EH (cell line): ENCODE measurements around the gene NAB1.
"Not testable (repeated sequence)": the region's sequence is repeated elsewhere in the genome, so short reads cannot be mapped to it uniquely, and the experiment has no call there.

Experiments used
- DNase-seq: peaks from one replicate; pipeline ENCODE4 v3.0.0-alpha.2; 2015; ENCODE audit warnings: low read depth

NAB1 gene

GRCh38 chr2:190649035-190649797 is at the start of gene NAB1:
Gene NAB1 (plus strand): TSS chr2:190649083. CDS start chr2:190659177, 10,094 bp downstream.
- peak; percentile 57 for DNase-seq

DNA sequence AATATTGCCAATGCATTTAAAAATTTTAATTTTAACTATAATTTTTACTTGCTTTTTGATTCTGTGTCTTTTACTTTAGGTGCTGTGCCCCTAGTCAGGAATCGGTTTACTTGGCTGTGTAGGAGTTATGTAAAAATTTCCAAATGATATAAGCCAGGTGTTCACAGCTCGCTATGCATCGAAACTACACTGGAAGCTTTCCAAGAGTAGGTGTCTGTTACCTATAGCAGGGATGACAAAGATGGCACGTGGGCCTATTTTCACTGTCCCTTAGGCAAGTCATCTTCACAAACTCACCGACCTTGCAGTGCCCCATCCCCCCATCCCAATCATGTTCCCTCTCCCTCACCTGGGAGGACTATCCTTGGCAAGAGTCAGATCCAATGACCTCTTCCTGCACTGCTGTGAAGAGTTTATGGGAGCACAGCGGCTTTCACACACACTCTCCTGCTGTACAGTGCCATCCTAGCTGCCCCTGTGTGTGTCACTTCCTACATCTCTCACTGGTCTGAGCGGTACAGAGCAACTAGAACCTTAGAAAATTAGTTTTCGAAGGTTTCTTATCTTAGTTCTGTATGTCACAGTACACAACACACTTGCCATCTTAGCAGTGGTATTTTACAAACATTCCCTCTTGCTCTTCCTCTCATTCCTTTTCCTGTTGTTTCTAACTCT is 49.2 kb upstream of the NAB1 start:
- DNase-seq: no peak

DNA sequence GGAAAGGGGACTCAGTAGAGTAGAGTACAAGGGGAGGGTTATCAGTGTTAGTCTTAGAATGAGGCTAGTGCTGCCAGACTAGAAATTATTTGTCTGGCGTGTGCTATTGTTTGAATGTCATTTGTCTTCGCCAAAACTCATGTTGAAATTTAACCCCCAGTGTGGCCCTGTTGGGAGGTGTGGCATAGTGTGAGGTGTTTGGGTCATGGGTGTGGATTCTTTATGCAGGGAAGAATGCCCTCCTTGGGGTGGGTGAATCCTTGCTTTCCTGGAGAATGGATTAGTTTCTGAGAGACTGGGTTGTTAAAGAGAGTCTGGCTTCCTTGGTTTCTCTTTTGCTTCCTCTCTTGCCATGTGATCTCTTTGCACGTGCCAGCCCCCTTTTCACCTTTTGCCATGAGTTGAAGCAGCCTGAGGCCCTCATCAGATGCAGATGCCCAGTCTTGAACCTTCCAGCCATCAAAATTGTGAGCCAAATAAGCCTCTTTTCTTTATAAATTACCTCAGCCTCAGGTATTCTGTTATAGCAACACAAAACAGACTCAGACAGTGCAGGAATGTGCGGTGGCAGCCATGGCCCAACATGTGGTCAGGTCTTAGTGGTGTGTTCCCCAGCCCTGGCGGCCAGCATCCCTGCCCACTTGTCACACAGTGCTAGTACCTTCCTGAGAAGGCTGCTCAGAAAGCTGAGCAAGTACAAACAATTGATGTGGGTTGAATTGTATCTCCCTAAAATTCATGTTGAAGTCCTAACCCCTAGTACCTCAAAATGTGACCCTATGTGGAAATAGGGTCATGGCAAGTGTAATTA is 48.4 kb upstream of the NAB1 start:
- no peak for DNase-seq

GRCh38 chr2:190603374-190603773 is 45.5 kb upstream of the NAB1 start:
- no peak for DNase-seq

DNA sequence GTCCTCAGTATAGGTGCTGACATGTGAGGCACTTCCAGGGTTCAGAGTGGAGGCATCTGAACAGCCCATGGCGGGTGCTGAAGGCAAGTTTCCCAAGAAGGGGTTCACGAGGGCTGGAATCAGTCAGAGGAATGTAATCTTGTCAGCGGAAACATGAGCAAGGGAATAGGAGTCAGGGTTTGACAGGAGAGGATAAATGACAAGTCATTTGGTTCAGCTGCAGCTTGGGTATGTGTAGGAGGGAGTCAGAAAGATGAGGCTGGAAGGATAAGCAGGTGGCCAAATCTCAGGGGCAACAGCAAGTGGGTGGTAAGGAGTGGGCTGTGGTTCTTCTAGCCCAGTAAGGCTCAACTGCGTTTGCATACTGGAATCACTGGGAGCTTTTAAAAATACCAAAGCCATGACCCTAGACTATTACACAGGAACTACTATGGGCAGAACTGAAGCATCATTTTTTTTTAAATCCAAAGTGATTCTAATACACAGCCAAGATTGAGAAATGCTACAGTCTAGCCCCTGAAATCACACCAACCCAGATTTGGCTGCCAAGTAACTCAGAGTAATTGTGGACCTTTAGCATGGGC is 41.8 kb upstream of the NAB1 start:
- DNase-seq: peak; percentile 85

DNA sequence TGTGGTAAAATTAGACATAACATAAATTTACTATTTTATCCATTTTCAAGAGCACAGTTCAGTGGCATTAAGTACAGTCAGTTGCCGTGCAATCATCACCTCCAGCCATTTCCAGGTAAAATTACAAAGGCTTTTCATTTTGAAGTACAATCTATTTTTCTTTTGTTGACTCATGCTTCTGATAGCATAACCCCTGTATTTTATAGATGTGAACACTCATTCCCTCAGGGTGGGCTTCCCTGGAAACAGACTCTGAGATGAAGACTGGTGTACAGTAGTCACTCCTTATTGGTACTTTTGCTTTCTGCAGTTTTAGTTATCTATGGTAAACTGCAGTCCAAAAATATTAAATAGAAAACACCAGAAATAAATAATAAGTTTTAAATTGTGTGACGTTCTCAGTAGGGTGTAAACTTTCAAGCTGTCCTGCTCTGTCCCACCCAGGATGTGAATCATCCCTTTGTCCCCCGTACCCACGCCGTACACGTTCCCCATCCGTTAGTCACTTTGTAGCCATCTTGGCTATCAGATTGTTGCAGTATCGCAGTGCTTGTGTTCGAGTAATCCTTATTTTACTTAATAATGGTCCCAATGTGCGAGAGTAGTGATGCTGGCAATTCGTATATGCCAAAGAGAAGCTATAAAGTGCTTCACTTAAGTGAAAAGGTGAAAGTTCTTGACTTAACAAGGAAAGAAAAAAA is 41.1 kb upstream of the NAB1 start:
- peak; percentile 94 for DNase-seq

DNA sequence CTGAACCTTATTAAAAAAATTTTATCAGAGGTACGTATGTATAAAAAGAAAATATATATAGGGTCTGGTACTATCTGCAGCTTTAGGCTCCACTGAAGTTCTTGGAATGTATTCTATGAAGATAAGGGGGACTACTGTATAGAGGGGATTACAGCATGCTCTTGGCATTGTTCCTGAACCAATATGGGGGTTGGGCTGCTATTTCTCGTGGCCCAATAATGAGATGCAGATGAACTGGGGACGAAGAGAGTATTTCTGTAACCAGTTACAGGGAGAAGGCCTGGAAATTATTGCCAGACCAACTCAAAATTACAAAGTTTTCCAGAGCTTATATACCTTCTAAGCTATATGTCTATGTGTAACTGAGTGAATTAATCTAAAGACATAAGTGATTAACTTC is 40.0 kb upstream of the NAB1 start:
- not testable (repeated sequence) for DNase-seq

- DNase-seq: not testable (repeated sequence)
Measured at GRCh38 chr2:190609397-190609796, 39.5 kb upstream of the NAB1 start.

GRCh38 chr2:190610528-190610927 is 38.4 kb upstream of the NAB1 start:
- DNase-seq: not testable (repeated sequence)

DNA sequence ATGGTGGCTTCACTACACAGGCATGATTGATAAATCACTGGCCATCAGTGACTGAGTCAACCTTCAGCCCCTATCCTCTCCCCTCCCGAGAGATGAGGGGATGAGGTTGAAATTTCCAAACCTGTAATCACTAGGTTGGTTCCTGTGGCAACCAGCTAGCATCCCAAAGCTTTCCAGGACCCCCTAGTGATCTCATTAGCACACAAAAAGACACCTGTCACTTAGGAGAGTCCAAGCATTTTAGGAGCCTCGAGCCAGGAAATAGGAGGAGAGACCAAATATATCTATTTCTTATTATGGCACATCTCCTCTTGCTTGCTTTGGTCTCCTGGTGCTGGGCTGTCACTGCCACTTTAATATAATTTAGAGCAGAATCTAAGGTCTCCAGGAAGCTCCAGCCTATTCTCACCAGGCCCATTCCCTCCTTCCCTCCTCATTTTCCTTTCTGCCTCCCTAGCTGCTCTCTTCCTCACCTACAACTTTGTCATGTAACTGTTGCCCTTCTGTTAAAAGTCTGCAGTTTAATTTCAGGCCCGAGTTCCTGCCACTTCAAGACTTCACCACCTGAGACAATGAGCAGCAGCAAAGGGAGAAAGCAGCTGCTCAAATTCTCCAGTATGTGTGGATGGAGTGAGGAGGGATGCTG is 33.2 kb upstream of the NAB1 start:
- no peak for DNase-seq

DNA sequence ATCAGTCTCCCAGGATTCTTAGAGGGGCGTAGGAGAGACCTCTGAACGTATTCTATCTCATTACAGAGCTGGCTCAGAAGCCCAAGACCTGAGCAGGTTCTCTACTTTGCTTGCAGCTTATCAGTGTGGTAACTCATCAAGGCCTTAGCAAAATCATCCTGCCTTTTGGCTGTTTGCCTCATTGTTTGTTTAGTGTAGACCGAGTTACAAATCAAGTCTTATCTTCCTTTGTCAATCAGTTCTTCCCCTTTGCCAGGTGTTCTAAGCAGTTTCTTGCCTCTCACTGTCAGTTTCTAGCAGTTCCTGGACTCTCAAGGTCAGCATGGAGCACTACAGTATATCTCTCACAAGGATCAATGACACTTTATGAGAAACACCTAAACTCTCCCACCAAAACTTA is 30.9 kb upstream of the NAB1 start:
- no peak for DNase-seq

- DNase-seq: no peak
Measured at GRCh38 chr2:190625691-190626090, 23.2 kb upstream of the NAB1 start.

GRCh38 chr2:190626641-190627210 is 22.2 kb upstream of the NAB1 start:
- no peak for DNase-seq

DNA sequence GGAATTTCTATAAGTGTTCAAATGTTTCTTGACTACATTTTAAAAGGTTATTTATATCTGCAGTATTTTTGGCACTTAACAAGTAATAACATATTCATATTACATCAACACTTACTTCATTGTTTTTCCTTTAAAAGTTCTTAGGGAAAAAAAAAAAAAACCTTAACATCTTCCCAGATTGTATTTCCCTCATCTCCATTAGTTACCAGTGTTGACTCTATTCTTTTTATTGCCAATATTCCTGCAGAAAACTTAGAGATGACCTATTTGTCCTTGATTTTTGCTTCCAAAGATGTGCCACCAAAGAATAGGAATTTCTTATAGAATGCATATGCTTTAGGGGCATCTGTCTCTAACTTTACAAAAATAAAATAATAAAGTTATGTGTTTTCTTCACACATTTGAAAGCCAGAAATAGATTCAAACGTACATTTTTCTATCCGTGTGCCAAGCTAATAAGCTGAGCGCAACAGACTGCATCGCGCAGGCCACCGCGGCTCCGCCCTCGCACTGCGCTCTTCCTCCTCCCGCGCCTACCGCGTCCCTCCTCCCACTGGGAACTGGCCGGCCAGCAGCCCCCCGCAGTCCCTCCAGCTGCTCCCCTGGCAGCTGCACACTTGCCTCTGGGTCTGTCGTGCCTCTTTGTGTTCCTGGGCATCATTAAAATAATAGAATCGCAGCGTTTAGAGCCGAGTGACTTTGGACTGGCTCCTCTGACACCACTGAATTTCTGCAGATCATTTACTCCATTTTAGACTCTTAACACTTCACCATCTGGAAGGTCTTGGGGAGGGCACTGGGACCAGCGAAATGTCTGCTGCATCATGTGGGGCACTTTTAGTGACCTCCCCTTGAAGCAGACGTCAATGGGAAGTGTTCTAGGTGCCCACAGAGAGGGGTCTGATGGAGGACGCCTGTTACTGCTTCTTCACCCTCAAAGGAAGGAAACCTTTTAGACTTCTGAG is 21.2 kb upstream of the NAB1 start:
- peak; percentile 41 for DNase-seq

DNA sequence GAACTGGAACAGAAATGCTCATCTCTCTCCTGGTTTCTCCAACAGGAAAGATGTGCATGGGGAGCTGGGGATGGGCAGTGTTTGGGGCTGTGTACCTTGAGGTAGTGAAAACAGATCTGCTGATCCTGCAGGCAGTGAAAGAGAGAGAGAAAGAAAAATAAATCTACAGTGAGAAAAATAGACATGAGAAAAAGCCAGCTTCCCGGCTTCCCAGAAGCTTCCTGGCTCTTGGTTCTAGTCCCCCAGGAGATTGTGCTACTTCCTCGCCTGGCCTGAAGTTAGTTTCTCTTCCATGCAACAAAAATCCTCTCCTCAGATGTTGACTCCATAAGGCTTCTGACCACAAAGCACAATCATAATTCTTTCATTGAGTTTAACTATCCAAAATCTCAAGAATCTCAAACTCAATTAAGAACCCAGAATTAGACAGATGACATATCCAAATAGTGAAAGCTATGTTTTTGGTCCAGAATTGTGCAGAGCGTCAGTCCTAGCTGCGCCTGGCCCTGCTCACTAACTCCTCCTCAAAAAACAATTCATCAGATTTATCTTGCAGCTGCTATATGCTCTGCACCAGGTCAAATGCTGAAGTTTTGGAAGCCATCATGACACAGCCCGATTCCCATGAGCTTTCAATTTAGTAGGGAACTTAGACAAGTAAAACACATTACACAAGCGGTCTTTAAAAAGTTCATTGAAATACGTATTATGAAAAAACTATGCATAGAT is 20.1 kb upstream of the NAB1 start:
- no peak for DNase-seq

DNA sequence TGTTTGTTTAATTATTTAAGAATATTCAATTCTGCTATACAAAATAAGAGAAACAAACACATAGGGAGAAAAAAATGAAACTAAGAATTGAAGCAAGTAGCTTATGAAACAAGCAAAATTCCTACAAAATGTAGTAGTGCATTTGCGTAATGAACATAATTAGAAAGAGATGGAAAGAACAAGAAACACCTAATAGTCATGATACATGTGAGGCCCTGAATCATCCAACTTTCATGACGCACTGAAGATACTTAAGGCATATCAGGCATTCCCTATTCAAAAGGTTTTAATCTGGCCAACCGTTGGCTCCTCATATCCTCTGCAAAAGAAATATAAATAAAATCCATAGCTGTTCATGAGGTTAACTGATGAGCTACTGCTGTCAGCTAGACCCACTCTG is 14.5 kb upstream of the NAB1 start:
- DNase-seq: peak; percentile 53

DNA sequence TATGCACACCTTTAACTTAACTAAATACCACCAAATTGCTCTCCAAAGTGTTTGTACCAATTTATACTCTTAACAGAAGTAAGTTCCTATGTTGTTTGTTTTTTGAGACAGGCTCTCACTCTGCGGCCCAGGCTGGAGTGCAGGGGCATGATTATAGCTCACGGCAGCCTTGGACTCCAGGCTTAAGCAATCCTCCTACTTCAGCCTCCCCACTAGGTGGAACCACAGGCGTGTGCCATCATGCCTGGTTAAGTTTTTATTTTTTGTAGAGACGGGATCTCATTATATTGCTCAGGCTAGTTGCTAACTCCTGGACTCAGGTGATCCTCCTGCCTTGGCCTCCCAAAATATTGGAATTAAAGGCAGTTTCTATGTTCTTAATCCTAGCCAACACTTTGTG is 13.1 kb upstream of the NAB1 start:
- DNase-seq: no peak

- DNase-seq: peak; percentile 77
Measured at GRCh38 chr2:190636361-190636760, 12.5 kb upstream of the NAB1 start.

- DNase-seq: peak; percentile 60
Measured at GRCh38 chr2:190637281-190637734, 11.6 kb upstream of the NAB1 start.
